GM12878 (cell line): ENCODE results near the gene TRMT1. TPM values are rescaled to one million over a fixed set of nuclear protein-coding genes. Genes with fewer than 3 reads are reported as not detected.

Experiments used
- ATAC-seq: fragments of 200-7000 bp; cut with Tn5 transposase; 3 replicates; pipeline ENCODE4 v1.9.1; 2020; ENCODE audit warnings: mild to moderate bottlenecking, moderate library complexity
- BruUV-seq: library from RNA; stranded (reverse); fragments of 400-500 nt; replicated peaks from 2 replicates; lab custom pipeline; 2021; lab: Mats Ljungman, UMichigan
- CTCF ChIA-PET: fragments of 300-600 bp; sonication (Branson Sonifier 250); formaldehyde crosslinking; extraction: SDS; loops from one replicate; lab custom pipeline; 2021; ENCODE audit warnings: inconsistent platforms; lab: Yijun Ruan, JAX
- POLR2A ChIA-PET: fragments of 350-600 bp; formaldehyde crosslinking; extraction: SDS; loops from one replicate; lab custom pipeline; 2021; ENCODE audit warnings: inconsistent platforms; lab: Charles Lee
- RAD21 ChIA-PET: fragments of 300-600 bp; sonication (Branson Sonifier 250); formaldehyde crosslinking; loops from one replicate; lab custom pipeline; 2023; ENCODE audit warnings: antibody characterized with exemption; ENCODE audit not compliant: unreplicated experiment; lab: Charles Lee
- SMC1A ChIA-PET: fragments of 300-600 bp; sonication (Branson Sonifier 250); formaldehyde crosslinking; loops from one replicate; lab custom pipeline; 2023; ENCODE audit not compliant: unreplicated experiment, uncharacterized antibody; lab: Charles Lee
- DNase-seq: peaks from one replicate; pipeline ENCODE4 v3.0.0-alpha.2; 2011; ENCODE audit warnings: low read depth, low spot score
- FAIRE-seq: peaks from 3 replicates; lab custom pipeline; 2011; peaks lifted over from hg19 to GRCh38; lab: Jason Lieb, UNC
- H2AFZ ChIP-seq: 2 replicates; pipeline ENCODE4 v1.6.0; 2011; ENCODE audit warnings: low read depth, low read length, control low read depth; ENCODE audit not compliant: control insufficient read depth
- H3K27ac ChIP-seq: 2 replicates; pipeline ENCODE4 v1.5.1; 2011; ENCODE audit warnings: control low read depth; ENCODE audit not compliant: control insufficient read depth, insufficient read depth
- H3K27me3 ChIP-seq, 2 experiments: replicated peaks in 1 of 2; 2 replicates each; pipeline versions ENCODE4 v1.6.0 to v1.6.1; 2011; ENCODE audit warnings: low read length in 1 of 2; ENCODE audit not compliant: control insufficient read depth in 2 of 2, insufficient read depth in 2 of 2
- H3K36me3 ChIP-seq, 2 experiments: 2 replicates each; pipeline ENCODE4 v1.5.1; 2011; ENCODE audit warnings: low read length in 1 of 2; ENCODE audit not compliant: control insufficient read depth in 2 of 2, insufficient read depth in 2 of 2
- H3K4me1 ChIP-seq: 2 replicates; pipeline ENCODE4 v1.6.1; 2011; ENCODE audit warnings: mild to moderate bottlenecking, low read length, moderate library complexity, mixed read lengths; ENCODE audit not compliant: control insufficient read depth, insufficient read depth
- H3K4me2 ChIP-seq: 2 replicates; pipeline ENCODE4 v1.6.0; 2011; ENCODE audit warnings: control low read depth; ENCODE audit not compliant: control insufficient read depth, insufficient read depth
- H3K4me3 ChIP-seq: fragments of 200-600 bp; sonication (generic); 2 replicates; pipeline ENCODE4 v1.5.1; 2016
- H3K79me2 ChIP-seq: 2 replicates; pipeline ENCODE4 v1.6.0; 2011; ENCODE audit warnings: low read length; ENCODE audit not compliant: control insufficient read depth, insufficient read depth
- H3K9ac ChIP-seq: 2 replicates; pipeline ENCODE4 v1.8.0; 2011; ENCODE audit warnings: low read length, control low read depth, mixed read lengths; ENCODE audit not compliant: control insufficient read depth, insufficient read depth
- H3K9me3 ChIP-seq: replicated peaks from 3 replicates; pipeline ENCODE4 v1.5.1; 2011; ENCODE audit warnings: mild to moderate bottlenecking, low read length; ENCODE audit not compliant: control insufficient read depth, insufficient read depth
- H4K20me1 ChIP-seq: 2 replicates; pipeline ENCODE4 v1.6.0; 2011; ENCODE audit not compliant: control insufficient read depth, insufficient read depth
- CBX3 ChIP-seq: fragments of 200-600 bp; sonication (generic); IDR thresholded peaks from 2 replicates; pipeline ENCODE4 v1.6.1; 2016; ENCODE audit warnings: low read depth, borderline replicate concordance
- E4F1 ChIP-seq: fragments of 450-650 bp; IDR thresholded peaks from 2 replicates; pipeline ENCODE4 v1.6.1; 2018; ENCODE audit warnings: borderline replicate concordance, mild to moderate bottlenecking; ENCODE audit not compliant: partially characterized antibody
- EED ChIP-seq: sonication (generic); IDR thresholded peaks from 2 replicates; pipeline ENCODE4 v1.6.1; 2016; ENCODE audit warnings: antibody characterized with exemption, low read depth
- ETV6 ChIP-seq, 2 experiments: fragments of 450-650 bp in 1 of 2; IDR thresholded peaks in 1 of 2; conservative IDR thresholded peaks in 1 of 2; 2 replicates each; pipeline ENCODE4 v1.6.1; 2014; ENCODE audit warnings: antibody characterized with exemption in 1 of 2, borderline replicate concordance in 1 of 2, low read depth in 1 of 2, mild to moderate bottlenecking in 1 of 2, moderate library complexity in 1 of 2
- EZH2 ChIP-seq: IDR thresholded peaks from 2 replicates; pipeline ENCODE4 v1.6.1; 2012; ENCODE audit warnings: low read depth, mild to moderate bottlenecking, control low read depth, inconsistent platforms, low read length, borderline replicate concordance; ENCODE audit not compliant: control insufficient read depth
- KLF5 ChIP-seq: fragments of 450-650 bp; IDR thresholded peaks from 2 replicates; pipeline ENCODE4 v1.6.1; 2014; ENCODE audit warnings: mild to moderate bottlenecking; ENCODE audit not compliant: partially characterized antibody
- MXI1 ChIP-seq: fragments of 150-350 bp; IDR thresholded peaks from 2 replicates; pipeline ENCODE4 v1.6.1; 2011; ENCODE audit warnings: low read depth, mild to moderate bottlenecking, inconsistent platforms, low read length, improper control_type of control experiment
- NFXL1 ChIP-seq: fragments of 450-650 bp; IDR thresholded peaks from 2 replicates; pipeline ENCODE4 v1.6.1; 2017; ENCODE audit warnings: antibody characterized with exemption, mild to moderate bottlenecking, borderline replicate concordance
- NRF1 ChIP-seq: conservative IDR thresholded peaks from 2 replicates; pipeline ENCODE4 v1.6.1; 2011; ENCODE audit warnings: mild to moderate bottlenecking, low read depth, low read length, improper control_type of control experiment
- POU2F2 ChIP-seq: IDR thresholded peaks from 3 replicates; pipeline ENCODE4 v1.6.1; 2011; ENCODE audit warnings: low read depth, mild to moderate bottlenecking, low read length, borderline replicate concordance
- SKIL ChIP-seq: fragments of 450-650 bp; IDR thresholded peaks from 2 replicates; pipeline ENCODE4 v1.6.1; 2017; ENCODE audit warnings: mild to moderate bottlenecking, low read depth, inconsistent platforms; ENCODE audit not compliant: poor library complexity, severe bottlenecking
- SMARCA5 ChIP-seq: fragments of 450-650 bp; IDR thresholded peaks from 2 replicates; pipeline ENCODE4 v1.6.1; 2017; ENCODE audit warnings: mild to moderate bottlenecking
- SREBF1 ChIP-seq: IDR thresholded peaks from 2 replicates; pipeline ENCODE4 v1.6.1; 2012; ENCODE audit warnings: mild to moderate bottlenecking, low read length
- STAT3 ChIP-seq: IDR thresholded peaks from 2 replicates; pipeline ENCODE4 v1.6.1; 2011; ENCODE audit warnings: low read depth, low read length, improper control_type of control experiment
- TCF7 ChIP-seq: IDR thresholded peaks from 2 replicates; pipeline ENCODE4 v1.6.1; 2014; ENCODE audit warnings: antibody characterized with exemption, borderline replicate concordance
- ZZZ3 ChIP-seq: IDR thresholded peaks from 2 replicates; pipeline ENCODE4 v1.6.1; 2011; ENCODE audit warnings: low read depth; ENCODE audit not compliant: control insufficient read depth, insufficient read length
- WGBS: methylation state at CpG from one replicate; pipeline ENCODE4 v1.1.6; 2016; ENCODE audit warnings: low lambda C conversion rate; ENCODE audit not compliant: insufficient replicate concordance, insufficient coverage; ENCODE audit errors: missing lambda C conversion rate; 5-methylcytosine and 5-hydroxymethylcytosine counted together
- in situ Hi-C: fragments of 300-500 bp; cut with MboI; formaldehyde crosslinking; loops from 9 replicates; pipeline ENCODE4 v1.14.3; 2018; ENCODE audit warnings: mixed read lengths
- intact Hi-C: fragments of 100-400 bp; cut with micrococcal nuclease; formaldehyde crosslinking; loops from one replicate; pipeline ENCODE4 v1.14.2; 2022; ENCODE audit not compliant: unreplicated experiment
- polyA plus RNA-seq, 11 experiments: library from polyadenylated mRNA; depleted of rRNA in 4 of 11; unstranded in 6 of 11; stranded (reverse) in 5 of 11; fragments of >200 nt; fragmentation: Nextera tagmentation in 4 of 11; fragmentation: Illumina TruSeq in 1 of 11; extraction: Ambion mirVana in 4 of 11; extraction: Trizol in 1 of 11; gene quantifications; 1 replicate in 1 of 11; 2 replicates in 10 of 11; pipeline versions ENCODE4 v1.2.1 to v1.2.3, GENCODE V29; 2011 to 2016; ENCODE audit warnings: inconsistent platforms in 2 of 11, missing spikeins in 2 of 11, low read depth in 1 of 11
- total RNA-seq, 4 experiments: library from RNA; depleted of rRNA in 3 of 4; stranded (reverse); fragments of >200 nt in 3 of 4; fragmentation: Illumina TruSeq in 1 of 4; extraction: Trizol in 1 of 4; gene quantifications; 2 replicates each; pipeline versions ENCODE4 v1.2.1 to v1.2.3, GENCODE V29; 2013 to 2021
- TF ChIP-seq, protein P1 (sequence below): fragments of 450-650 bp; IDR thresholded peaks from 2 replicates; pipeline ENCODE4 v1.6.1; 2018; ENCODE audit warnings: mild to moderate bottlenecking, low read depth, moderate library complexity; ENCODE audit not compliant: partially characterized antibody

The TRMT1 gene
- total and polyA plus RNA-seq, 10 of the 15 experiments (the other 5 are each of a cell fraction or from before 2014, with no cell fraction given), result 3.4 to 68.8 (median 34.8) TPM

- Histone ChIP-seq H3K27ac (no peak overlapping the region), H3K9me3 (no peaks in the 10 kb centered on the region), H4K20me1 (no peaks in the 10 kb centered on the region), H3K36me3 (peaks cover 11 to 31% of the 10 kb centered on the region in 2 experiments), H3K4me2 (no peak overlapping the region), H3K4me3 (no peak overlapping the region), H3K4me1 (no peaks in the 10 kb centered on the region), H2AFZ (no peak overlapping the region), H3K27me3 (no peaks in the 10 kb centered on the region), H3K9ac (no peak overlapping the region), H3K79me2 (no peaks in the 10 kb centered on the region)
- BruUV-seq, result no TSS peak
- FAIRE-seq (no peak), ATAC-seq (no peak), DNase-seq (no peak)
- ChIA-PET SMC1A (no interaction called here), POLR2A (no interaction called here), CTCF (no interaction called here), RAD21 (no interaction called here)
- in situ Hi-C loops (no loop called here), intact Hi-C loops (no loop called here)
- WGBS, result 74% methylated on average over 9 of the region's 11 CpGs
- TF ChIP-seq NRF1, result no peak
- no peak for TF ChIP-seq STAT3
- TF ChIP-seq EED, result no peak
- TF ChIP-seq POU2F2, result no peak
- no peak for TF ChIP-seq CBX3
- no peak for TF ChIP-seq MXI1
- TF ChIP-seq, protein P1, sequence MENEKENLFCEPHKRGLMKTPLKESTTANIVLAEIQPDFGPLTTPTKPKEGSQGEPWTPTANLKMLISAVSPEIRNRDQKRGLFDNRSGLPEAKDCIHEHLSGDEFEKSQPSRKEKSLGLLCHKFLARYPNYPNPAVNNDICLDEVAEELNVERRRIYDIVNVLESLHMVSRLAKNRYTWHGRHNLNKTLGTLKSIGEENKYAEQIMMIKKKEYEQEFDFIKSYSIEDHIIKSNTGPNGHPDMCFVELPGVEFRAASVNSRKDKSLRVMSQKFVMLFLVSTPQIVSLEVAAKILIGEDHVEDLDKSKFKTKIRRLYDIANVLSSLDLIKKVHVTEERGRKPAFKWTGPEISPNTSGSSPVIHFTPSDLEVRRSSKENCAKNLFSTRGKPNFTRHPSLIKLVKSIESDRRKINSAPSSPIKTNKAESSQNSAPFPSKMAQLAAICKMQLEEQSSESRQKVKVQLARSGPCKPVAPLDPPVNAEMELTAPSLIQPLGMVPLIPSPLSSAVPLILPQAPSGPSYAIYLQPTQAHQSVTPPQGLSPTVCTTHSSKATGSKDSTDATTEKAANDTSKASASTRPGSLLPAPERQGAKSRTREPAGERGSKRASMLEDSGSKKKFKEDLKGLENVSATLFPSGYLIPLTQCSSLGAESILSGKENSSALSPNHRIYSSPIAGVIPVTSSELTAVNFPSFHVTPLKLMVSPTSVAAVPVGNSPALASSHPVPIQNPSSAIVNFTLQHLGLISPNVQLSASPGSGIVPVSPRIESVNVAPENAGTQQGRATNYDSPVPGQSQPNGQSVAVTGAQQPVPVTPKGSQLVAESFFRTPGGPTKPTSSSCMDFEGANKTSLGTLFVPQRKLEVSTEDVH, result no peak
- no peak for TF ChIP-seq TCF7
- TF ChIP-seq EZH2, result no peak
- TF ChIP-seq E4F1, result no peak
- TF ChIP-seq SKIL, result no peak
- no peak for TF ChIP-seq SREBF1
- TF ChIP-seq ETV6 (conservative IDR thresholded peaks at IDR 0.05 in 1 of 2, IDR thresholded peaks at IDR 0.05 in 1 of 2; ENCODE audit: borderline replicate concordance in 1 of 2, low read depth in 1 of 2), result no peak
- TF ChIP-seq NFXL1, result no peak
- TF ChIP-seq ZZZ3, result no peak
- TF ChIP-seq SMARCA5, result no peak
- no peak for TF ChIP-seq KLF5
Measured at GRCh38 chr19:13139633-13140311, 23.2 kb upstream of the TRMT1 start.
